A204.1 (cell line): Measurements from ENCODE around the gene HNRNPF.
"Not testable (repeated sequence)": the region's sequence is repeated elsewhere in the genome, so short reads cannot be mapped to it uniquely, and the experiment has no call there.

Experiments used
- FAIRE-seq: peaks from 2 replicates; lab custom pipeline; 2012; peaks lifted over from hg19 to GRCh38; lab: Jason Lieb, UNC

Gene HNRNPF

GRCh38 chr10:43408710-43409384 is at the start of gene HNRNPF:
Gene HNRNPF, minus strand, starts transcription at chr10:43409186. Its CDS starts 21,302 bp downstream, at chr10:43387884.
- FAIRE-seq, result no peak

- no peak for FAIRE-seq
Measured at GRCh38 chr10:43458227-43458626, 49.2 kb upstream of the HNRNPF start.

- not testable (repeated sequence) for FAIRE-seq
Measured at GRCh38 chr10:43456561-43456960, 47.6 kb upstream of the HNRNPF start.

GRCh38 chr10:43454025-43454424 is 45.0 kb upstream of the HNRNPF start:
- not testable (repeated sequence) for FAIRE-seq

- FAIRE-seq, result no peak
Measured at GRCh38 chr10:43453266-43453831, 44.4 kb upstream of the HNRNPF start.

GRCh38 chr10:43452356-43452914 is 43.4 kb upstream of the HNRNPF start:
- FAIRE-seq, result no peak

GRCh38 chr10:43448742-43449141 is 39.8 kb upstream of the HNRNPF start:
- no peak for FAIRE-seq

- FAIRE-seq, result not testable (repeated sequence)
Measured at GRCh38 chr10:43446219-43447017, 37.4 kb upstream of the HNRNPF start.

- no peak for FAIRE-seq
Measured at GRCh38 chr10:43444897-43445466, 36.0 kb upstream of the HNRNPF start.

- FAIRE-seq, result no peak
Measured at GRCh38 chr10:43444323-43444722, 35.3 kb upstream of the HNRNPF start.

- no peak for FAIRE-seq
Measured at GRCh38 chr10:43440463-43441134, 31.6 kb upstream of the HNRNPF start.

GRCh38 chr10:43437141-43437870 is 28.3 kb upstream of the HNRNPF start:
- FAIRE-seq, result no peak

GRCh38 chr10:43436291-43437140 is 27.5 kb upstream of the HNRNPF start, which contains the start of gene ZNF487:
Gene ZNF487, plus strand, starts transcription at chr10:43437111. Its CDS starts 38,703 bp downstream, at chr10:43475814.
- no peak for FAIRE-seq

GRCh38 chr10:43430926-43431663 is 22.1 kb upstream of the HNRNPF start:
- no peak for FAIRE-seq

- no peak for FAIRE-seq
Measured at GRCh38 chr10:43427166-43427825, 18.3 kb upstream of the HNRNPF start.

GRCh38 chr10:43426476-43426875 is 17.5 kb upstream of the HNRNPF start:
- not testable (repeated sequence) for FAIRE-seq

GRCh38 chr10:43424416-43424815 is 15.4 kb upstream of the HNRNPF start:
- no peak for FAIRE-seq

- FAIRE-seq, result not testable (repeated sequence)
Measured at GRCh38 chr10:43421944-43422343, 13.0 kb upstream of the HNRNPF start.

GRCh38 chr10:43421519-43421918 is 12.5 kb upstream of the HNRNPF start:
- no peak for FAIRE-seq
